ENCODE results near the gene HOTAIR. TPM values are rescaled to one million over a fixed set of nuclear protein-coding genes. Genes with fewer than 3 reads are reported as not detected.

HOTAIR gene
- total and polyA plus RNA-seq, 2 donors (not counting 1 experiment from before 2014, with no cell fraction given), result not detected

GRCh38 chr12:53993162-53994008 lies 18.6 kb upstream of the HOTAIR start:
- TF ChIP-seq EZH2 (IDR thresholded peaks at IDR 0.05; ENCODE audit: low read length, missing control alignments), result no peak
- no peak for TF ChIP-seq CTCF (conservative IDR thresholded peaks at IDR 0.05 in 1 of 2, IDR thresholded peaks at IDR 0.05 in 1 of 2; ENCODE audit: low read depth in 1 of 2, low read length in 2 of 2)
- Histone ChIP-seq H4K20me1 (ENCODE audit: control insufficient read depth, extremely low read depth, insufficient read depth, low read length) (no peaks in the 10 kb centered on the region), H3K36me3 (ENCODE audit: control insufficient read depth, insufficient read depth, low read length) (no peaks in the 10 kb centered on the region), H3K4me2 (ENCODE audit: extremely low read depth, insufficient read depth, low read length) (no peak overlapping the region), H3K9me3 (ENCODE audit: control insufficient read depth, insufficient read depth, low read depth, low read length) (no peaks in the 10 kb centered on the region), H3K27me3 (ENCODE audit: control insufficient read depth, insufficient read depth, low read length) (peaks cover 89% of the 10 kb centered on the region), H3K27ac (ENCODE audit: insufficient read depth, low read length) (no peak overlapping the region), H3K9ac (ENCODE audit: insufficient read depth, low read length) (no peak overlapping the region), H3K4me3 (replicated peaks in 1 of 4; ENCODE audit: control extremely low read depth in 1 of 4, insufficient read depth in 1 of 4, low read depth in 3 of 4, low read length in 4 of 4) (no peak overlapping the region), H3K4me1 (ENCODE audit: control insufficient read depth, extremely low read depth, insufficient read depth, low read length) (no peaks in the 10 kb centered on the region), H2AFZ (ENCODE audit: low read length) (no peak overlapping the region), H3K79me2 (ENCODE audit: control insufficient read depth, insufficient read depth, low read length) (no peaks in the 10 kb centered on the region)
- DNase-seq (ENCODE audit: low read depth in 2 of 2), result no peak

- Histone ChIP-seq H3K27ac (ENCODE audit: insufficient read depth, low read length) (no peak overlapping the region), H3K9me3 (ENCODE audit: control insufficient read depth, insufficient read depth, low read depth, low read length) (no peaks in the 10 kb centered on the region)
Observed at GRCh38 chr12:53992377-53992889, 17.7 kb upstream of the HOTAIR start.

More at GRCh38 chr12:53992377-53992889, 17.7 kb upstream of the HOTAIR start:
- Histone ChIP-seq H3K9ac (ENCODE audit: insufficient read depth, low read length) (no peak overlapping the region), H3K4me1 (ENCODE audit: control insufficient read depth, extremely low read depth, insufficient read depth, low read length) (no peaks in the 10 kb centered on the region), H2AFZ (ENCODE audit: low read length) (no peak overlapping the region), H3K27me3 (ENCODE audit: control insufficient read depth, insufficient read depth, low read length) (peaks cover 91% of the 10 kb centered on the region), H3K79me2 (ENCODE audit: control insufficient read depth, insufficient read depth, low read length) (no peaks in the 10 kb centered on the region), H3K4me3 (replicated peaks in 1 of 4; ENCODE audit: control extremely low read depth in 1 of 4, insufficient read depth in 1 of 4, low read depth in 3 of 4, low read length in 4 of 4) (no peak overlapping the region), H3K36me3 (ENCODE audit: control insufficient read depth, insufficient read depth, low read length) (no peaks in the 10 kb centered on the region), H3K4me2 (ENCODE audit: extremely low read depth, insufficient read depth, low read length) (no peak overlapping the region), H4K20me1 (ENCODE audit: control insufficient read depth, extremely low read depth, insufficient read depth, low read length) (no peaks in the 10 kb centered on the region)
- no peak for DNase-seq (ENCODE audit: low read depth in 2 of 2)
- TF ChIP-seq EZH2 (IDR thresholded peaks at IDR 0.05; ENCODE audit: low read length, missing control alignments) (peak; percentile 35), CTCF (conservative IDR thresholded peaks at IDR 0.05 in 1 of 2, IDR thresholded peaks at IDR 0.05 in 1 of 2; ENCODE audit: low read depth in 1 of 2, low read length in 2 of 2) (no peak)
